Astrocyte of the cerebellum (primary cell): Measurements from ENCODE around the gene HS6ST1.

Source experiments
- DNase-seq: peaks from one replicate; pipeline ENCODE4 v3.0.0-alpha.2; 2011; ENCODE audit warnings: low read depth
- H3K4me3 ChIP-seq: 2 replicates; pipeline ENCODE4 v1.5.1; 2011; ENCODE audit warnings: mild to moderate bottlenecking, low read depth, low read length, moderate library complexity
- CTCF ChIP-seq: IDR thresholded peaks from 2 replicates; pipeline ENCODE4 v1.5.1; 2012; ENCODE audit warnings: low read length, low read depth, moderate library complexity, mild to moderate bottlenecking; ENCODE audit errors: missing control alignments
- in situ Hi-C: cut with HindIII; loops from 2 replicates; pipeline ENCODE4 v1.10.0; 2017; ENCODE audit warnings: low sequenced_read_pairs

Gene HS6ST1

DNA sequence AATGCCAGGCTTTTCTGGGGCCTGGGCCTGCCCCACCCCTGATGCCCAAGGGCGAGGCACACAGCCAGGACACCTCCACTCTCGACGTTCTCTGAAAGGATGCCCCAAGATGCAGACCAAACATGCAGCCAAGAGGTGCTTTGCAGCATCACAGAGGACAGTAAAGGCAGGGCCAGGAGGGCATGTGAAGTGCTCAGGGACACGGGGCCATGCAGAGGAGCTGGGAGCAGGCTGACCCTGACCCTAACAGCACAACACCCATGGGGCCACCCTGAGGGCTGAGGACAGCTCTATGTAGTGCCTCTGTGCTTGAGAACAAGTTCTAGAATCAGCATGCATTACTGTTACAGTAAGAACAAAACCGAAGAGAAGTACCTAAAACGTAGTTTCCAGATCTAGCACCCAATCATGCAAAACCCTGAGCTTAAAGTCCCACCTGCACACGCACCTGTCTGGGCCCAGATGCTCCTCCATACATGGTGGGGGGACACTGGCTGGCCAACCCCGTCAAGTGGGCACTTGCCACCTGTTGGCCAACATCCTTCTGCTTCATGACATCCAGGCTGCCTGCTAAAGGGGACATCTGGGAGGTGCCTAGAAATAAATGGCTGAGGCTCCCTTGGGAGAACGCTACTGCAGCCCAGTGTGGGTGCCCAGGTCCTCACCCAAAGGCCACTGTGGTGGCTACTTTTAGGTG, 15.4 kb downstream of the HS6ST1 start:
- no peak for TF ChIP-seq CTCF
- DNase-seq = no peak
- in situ Hi-C loops = loop anchor here (5.0 to 25.0 kb wide), 3 partner anchors 41 to 959 kb away; no protein-coding TSS in a partner anchor
- no peak overlapping the region for H3K4me3 ChIP-seq

DNA sequence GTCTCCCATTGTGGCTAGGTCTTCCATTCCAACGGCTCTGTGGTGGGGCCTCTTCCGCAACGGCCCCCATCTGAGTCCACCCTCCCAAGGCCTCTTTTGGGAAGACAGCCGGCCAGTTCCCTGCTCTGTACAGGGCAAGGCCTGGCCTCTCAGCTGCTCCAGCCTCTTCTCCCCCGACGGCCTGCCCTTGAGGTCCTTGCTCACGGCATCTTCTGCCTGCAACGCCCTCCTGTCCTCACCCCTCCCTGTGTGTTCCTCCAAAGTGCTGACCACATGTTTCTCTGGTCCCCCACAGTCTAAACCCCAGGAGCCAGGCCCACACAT, 16.0 kb downstream of the HS6ST1 start:
- TF ChIP-seq CTCF = no peak
- no peak for DNase-seq
- in situ Hi-C loops = loop anchor here (5.0 to 25.0 kb wide), 3 partner anchors 40 to 960 kb away; no protein-coding TSS in a partner anchor
- H3K4me3 ChIP-seq = no peak overlapping the region

GRCh38 chr2:128302011-128302743, 16.5 kb downstream of the HS6ST1 start:
- no peak overlapping the region for H3K4me3 ChIP-seq
- TF ChIP-seq CTCF = no peak
- DNase-seq = no peak
- in situ Hi-C loops = loop anchor here (5.0 to 25.0 kb wide), 3 partner anchors 40 to 960 kb away; no protein-coding TSS in a partner anchor

DNA sequence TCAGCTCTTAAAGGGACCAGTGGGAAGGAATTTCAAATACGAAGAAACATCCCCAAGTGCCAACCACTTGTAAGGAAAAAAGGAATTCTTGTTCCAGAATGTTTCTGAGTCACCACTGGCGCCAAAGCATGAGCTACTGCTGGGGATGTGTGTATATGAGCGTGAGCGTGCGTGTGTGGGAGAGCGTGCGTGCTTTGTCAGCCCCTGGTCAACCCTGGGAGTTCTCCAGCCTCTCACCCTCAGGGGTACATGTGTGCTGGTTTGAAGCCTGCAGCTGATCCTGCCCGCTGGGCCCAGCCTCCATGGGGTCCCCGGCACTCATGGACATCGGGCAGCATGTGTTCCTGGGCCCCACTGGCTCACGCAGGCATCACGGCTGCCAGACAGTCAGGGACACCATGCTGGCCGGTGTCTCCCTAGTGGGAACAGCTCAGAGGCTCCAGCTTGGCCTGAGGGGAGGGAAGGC, 17.1 kb downstream of the HS6ST1 start:
- no peak for TF ChIP-seq CTCF
- no peak overlapping the region for H3K4me3 ChIP-seq
- DNase-seq = peak; percentile 92
- in situ Hi-C loops = loop anchor here (5.0 to 25.0 kb wide), 3 partner anchors 39 to 961 kb away; no protein-coding TSS in a partner anchor

DNA sequence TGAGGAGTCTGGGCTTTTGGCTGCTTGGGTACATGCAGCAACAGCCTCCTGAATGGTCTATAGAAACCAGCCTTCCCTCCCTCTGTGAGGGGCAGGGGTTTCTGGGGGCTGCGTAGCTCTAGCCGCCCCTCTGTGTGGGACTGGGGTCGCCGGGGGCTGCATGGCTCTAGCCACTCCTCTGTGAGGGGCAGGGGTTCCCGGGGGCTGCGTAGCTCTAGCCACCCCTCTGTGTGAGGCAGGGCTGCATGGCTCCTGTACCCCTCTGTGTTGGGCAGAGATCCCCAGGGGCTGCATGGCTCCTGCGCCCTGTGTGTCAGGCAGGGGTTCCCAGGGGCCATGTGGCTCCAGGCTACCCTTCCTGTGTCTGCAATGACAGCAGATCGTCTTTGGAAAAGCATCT, 17.6 kb downstream of the HS6ST1 start:
- in situ Hi-C loops = loop anchor here (5.0 to 25.0 kb wide), 3 partner anchors 39 to 961 kb away; no protein-coding TSS in a partner anchor
- H3K4me3 ChIP-seq = no peak overlapping the region
- TF ChIP-seq CTCF = no peak
- no peak for DNase-seq

GRCh38 chr2:128300151-128301020, 18.3 kb downstream of the HS6ST1 start:
- no peak for TF ChIP-seq CTCF
- in situ Hi-C loops = loop anchor here (5.0 to 25.0 kb wide), 3 partner anchors 38 to 962 kb away; no protein-coding TSS in a partner anchor
- no peak for DNase-seq
- no peak overlapping the region for H3K4me3 ChIP-seq
